LNCAP (cell line): ENCODE measurements around the gene PTDSS2.

Source experiments
- TF ChIP-seq, protein P1 (sequence below): fragments of 450-650 bp; IDR thresholded peaks from 2 replicates; pipeline ENCODE4 v1.5.1; 2017; ENCODE audit warnings: mild to moderate bottlenecking

The PTDSS2 gene

DNA sequence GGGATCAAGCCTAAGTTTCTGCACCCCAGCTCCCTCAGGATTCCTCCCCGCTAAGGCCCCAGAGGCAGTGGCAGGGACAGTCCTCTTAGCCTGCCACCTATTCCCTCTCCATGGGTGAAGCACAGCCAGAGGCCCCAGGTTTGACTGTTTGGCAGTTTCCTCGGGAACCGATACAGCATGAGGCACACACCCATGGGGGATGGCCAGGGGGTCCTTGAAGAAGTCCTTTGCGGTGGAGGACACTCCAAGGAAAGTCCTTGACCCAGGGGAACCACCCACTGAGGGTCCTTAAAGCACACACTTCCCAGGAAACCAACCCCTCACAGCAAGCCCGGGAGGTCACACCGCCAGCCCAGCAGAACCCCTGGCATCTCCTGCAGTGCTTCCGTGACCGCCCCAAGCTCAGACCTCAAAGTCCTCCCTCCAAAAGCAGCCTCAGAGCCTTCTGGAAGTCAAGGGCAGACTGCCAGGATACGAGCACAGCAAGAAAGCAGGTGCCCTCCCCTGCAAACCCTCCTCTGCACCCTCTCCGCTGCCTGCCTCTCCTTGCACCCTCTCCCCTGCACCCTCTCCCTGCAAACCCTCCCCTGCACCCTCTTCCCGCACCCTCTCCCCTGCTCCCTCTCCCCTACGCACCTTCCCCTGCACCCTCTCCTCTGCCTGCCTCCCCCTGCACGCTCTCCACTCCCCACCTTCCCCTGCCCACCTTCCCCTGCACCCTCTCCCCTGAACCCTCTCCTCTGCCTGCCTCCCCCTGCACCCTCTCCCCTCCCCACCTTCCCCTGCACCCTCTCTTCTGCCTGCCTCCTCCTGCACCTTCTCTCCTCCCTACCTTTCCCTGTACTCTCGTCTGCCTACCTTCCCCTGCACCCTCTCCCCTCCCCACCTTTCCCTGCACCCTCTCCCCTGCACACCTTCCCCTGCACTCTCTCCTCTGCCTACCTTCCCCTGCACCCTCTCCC lies 36.7 kb upstream of the PTDSS2 start:
- TF ChIP-seq, protein P1, sequence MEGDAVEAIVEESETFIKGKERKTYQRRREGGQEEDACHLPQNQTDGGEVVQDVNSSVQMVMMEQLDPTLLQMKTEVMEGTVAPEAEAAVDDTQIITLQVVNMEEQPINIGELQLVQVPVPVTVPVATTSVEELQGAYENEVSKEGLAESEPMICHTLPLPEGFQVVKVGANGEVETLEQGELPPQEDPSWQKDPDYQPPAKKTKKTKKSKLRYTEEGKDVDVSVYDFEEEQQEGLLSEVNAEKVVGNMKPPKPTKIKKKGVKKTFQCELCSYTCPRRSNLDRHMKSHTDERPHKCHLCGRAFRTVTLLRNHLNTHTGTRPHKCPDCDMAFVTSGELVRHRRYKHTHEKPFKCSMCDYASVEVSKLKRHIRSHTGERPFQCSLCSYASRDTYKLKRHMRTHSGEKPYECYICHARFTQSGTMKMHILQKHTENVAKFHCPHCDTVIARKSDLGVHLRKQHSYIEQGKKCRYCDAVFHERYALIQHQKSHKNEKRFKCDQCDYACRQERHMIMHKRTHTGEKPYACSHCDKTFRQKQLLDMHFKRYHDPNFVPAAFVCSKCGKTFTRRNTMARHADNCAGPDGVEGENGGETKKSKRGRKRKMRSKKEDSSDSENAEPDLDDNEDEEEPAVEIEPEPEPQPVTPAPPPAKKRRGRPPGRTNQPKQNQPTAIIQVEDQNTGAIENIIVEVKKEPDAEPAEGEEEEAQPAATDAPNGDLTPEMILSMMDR: no peak

DNA sequence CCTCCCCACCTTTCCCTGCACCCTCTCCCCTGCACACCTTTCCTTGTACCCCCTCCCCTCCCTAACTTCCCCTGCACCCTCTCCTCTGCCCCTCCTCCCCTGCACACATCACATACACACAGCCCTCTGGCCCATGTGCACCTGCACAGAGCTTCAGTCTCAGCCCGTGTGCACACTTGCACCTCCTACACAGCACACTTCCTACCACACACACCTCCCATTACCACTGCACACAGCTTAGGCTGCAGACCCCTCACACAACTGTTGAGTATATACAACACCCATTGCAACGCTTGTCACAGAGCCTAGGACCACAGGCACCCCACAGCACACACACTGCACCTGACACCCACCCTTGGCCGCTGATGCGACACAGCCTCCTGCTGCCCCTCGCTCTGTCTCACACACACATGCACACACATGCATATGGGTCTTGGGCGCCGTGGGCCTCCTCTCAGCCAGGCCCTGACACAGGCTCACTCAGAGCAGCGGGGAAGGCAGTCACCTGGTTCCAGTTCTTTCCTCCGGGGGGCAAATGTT lies 35.7 kb upstream of the PTDSS2 start:
- TF ChIP-seq, protein P1: no peak

DNA sequence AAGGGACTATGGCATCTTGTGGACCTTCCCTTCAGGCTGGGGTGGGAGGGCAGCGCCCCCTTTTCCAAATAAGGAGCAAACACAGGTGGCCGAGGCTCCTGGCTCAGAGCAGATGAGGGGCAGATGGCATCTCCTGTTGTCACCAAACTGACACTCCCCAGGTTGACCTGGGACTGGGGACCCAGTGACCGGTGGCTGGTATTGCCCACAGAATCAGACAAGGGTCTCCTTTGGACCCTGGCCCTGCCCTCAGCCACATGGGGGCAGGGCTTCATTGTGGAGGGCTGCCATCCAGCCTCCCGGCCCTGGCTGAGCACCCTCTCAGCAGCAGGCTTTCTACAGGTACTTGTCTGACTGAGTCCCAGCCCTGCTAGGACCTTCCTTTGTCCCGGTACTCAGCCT lies 34.4 kb upstream of the PTDSS2 start:
- TF ChIP-seq, protein P1: no peak

DNA sequence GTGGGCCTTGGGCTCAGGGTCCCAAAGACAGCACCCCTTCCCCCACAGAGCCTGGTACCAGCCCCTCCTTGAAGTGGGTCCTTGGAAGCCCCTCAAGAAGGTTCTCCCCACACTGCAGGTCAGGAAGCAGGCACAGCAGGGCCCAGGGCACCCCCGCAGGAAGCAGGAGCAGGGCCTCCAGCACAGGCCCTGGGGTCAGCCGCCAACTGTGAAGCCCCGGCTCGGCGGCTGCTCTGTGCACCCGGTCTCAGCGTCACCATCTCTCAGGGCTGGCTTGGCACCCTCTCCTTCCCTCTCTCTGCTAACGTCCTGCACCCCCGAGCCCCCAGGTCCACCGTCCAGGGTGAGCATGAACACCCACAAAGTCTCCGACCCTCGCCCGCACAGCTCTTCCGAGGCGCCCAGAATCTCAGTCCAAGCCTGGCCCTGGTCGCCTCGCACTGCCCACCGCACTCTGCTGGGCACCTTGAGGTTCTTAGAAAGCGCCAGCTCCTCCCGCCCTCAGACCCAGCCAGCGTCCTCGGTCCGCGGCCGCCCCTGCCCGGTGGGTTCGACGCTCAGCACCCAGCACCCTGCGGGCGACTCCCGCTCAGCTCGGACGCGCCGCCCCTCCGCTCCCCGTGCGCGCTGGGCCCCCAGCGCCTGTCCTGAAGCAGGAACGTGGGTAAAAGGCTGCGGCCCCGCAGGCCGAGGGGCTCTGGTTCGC lies 33.9 kb upstream of the PTDSS2 start:
- TF ChIP-seq, protein P1: no peak

DNA sequence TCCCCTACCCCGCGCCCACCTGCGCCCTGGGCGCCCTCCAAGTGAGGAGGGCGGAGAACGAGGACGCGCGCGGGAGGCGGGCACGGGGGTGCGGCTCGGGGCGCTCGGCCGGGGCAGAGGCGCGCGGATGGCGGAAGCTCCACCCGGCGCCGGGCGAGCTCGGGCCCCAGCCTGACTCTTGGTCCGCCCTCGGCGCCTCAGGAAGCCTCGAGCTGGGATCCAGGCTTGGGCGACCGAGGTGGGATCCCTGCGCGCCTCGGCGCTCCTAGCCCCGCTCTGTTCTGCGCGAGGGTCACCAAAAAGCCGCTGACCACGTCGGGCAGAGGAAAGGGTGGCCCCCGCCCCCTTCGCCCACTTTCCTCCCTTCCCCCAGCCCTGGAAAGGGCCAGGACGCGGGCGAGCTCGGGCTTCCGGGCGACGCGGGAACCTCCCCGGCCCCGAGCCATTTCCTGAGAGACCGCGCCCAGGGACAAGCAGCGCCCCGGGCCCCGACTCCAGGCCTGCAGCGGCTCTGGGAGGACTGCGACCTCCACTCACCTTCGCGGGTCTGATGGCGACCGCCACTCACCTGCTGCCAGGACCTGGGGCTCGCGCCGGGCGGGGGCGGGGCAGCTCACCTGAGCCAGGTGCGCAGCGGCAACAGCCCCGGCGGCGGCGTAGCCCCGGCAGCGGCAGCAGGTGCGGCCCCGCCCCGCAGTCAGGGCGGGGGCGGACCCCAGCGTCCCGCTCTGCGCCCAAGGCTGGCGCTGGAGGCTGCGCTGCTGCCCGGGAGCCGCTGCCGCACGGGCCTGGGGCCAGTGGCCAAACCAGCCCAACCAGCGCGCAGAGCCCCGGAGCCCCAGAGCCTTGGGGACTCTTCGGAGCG lies 33.1 kb upstream of the PTDSS2 start:
- TF ChIP-seq, protein P1: no peak

DNA sequence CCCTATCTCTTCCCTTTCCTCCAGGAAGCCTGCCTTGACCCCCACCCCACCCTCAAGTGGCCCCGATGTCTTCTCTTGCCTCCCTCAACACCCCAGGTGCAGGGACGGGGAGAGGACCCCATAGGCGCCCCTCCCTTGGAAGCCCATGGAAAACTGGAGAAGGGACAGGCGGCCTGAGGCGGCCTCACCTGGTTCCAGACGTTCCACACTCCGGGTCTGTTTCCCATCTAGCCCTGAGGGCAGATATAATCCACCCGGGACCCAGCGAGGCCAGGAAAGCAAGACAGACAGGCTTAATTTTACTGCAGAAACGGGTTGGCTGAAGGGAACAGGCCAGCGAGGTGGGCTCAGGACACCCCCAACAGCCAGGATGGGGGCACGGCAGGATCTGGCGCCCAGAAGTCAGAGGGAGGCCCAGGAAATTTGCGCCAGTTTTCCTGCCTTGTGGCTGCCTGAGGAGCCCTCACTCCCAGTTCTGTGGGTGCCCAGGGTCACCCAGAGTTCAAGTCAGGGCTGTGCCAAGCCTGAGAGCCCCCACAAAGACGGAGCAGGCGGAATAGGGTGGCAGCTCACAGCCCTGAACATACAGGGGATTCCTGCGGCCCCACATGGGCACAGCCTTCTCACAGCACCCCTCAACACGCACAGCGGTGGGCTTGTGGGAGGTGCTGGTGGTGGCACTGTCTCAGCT lies 32.3 kb upstream of the PTDSS2 start:
- TF ChIP-seq, protein P1: no peak
